NCI-H345 treated with DMSO at 0.1 percent for 48 hours (cell line): ENCODE measurements around the gene BCCIP.
A peak's percentile ranks its signal among the peaks of the same experiment; 100 is the strongest.

Experiments used
- DNase-seq: peaks from one replicate; lab custom pipeline; 2025; ENCODE audit not compliant: unreplicated experiment; lab: John Stamatoyannopoulos, UW

The BCCIP gene

GRCh38 chr10:125843603-125844329, 20.4 kb downstream of the BCCIP start:
- no peak for DNase-seq

- DNase-seq = no peak
Observed at GRCh38 chr10:125844751-125845221, 21.4 kb downstream of the BCCIP start.

- DNase-seq = no peak
Observed at GRCh38 chr10:125845617-125846016, 22.3 kb downstream of the BCCIP start.

- DNase-seq = no peak
Observed at GRCh38 chr10:125846894-125847293, 23.5 kb downstream of the BCCIP start.

- no peak for DNase-seq
Observed at GRCh38 chr10:125848371-125848770, 25.0 kb downstream of the BCCIP start.

- no peak for DNase-seq
Observed at GRCh38 chr10:125848857-125849256, 25.5 kb downstream of the BCCIP start.

DNA sequence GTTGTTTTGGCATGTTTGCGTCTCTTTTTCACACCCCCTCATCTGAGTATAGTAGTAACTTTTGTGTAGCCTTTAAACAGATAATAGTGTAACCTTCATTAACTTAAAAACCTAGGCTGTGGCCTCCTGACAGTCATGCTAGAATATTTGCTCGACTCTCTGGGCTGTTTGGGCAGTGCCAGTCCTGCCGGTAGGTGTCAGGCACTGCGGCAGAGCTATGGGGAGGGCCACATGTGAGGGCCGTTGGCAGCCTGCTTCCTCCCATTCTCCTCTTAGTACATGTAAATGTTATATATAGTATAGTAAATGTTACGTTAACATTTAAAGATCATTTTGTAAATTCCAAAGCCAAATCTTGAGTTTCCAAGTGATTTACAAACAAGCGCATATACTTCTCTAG, 26.1 kb downstream of the BCCIP start:
- DNase-seq = no peak

GRCh38 chr10:125850766-125851731, 27.7 kb downstream of the BCCIP start:
- DNase-seq = no peak

DNA sequence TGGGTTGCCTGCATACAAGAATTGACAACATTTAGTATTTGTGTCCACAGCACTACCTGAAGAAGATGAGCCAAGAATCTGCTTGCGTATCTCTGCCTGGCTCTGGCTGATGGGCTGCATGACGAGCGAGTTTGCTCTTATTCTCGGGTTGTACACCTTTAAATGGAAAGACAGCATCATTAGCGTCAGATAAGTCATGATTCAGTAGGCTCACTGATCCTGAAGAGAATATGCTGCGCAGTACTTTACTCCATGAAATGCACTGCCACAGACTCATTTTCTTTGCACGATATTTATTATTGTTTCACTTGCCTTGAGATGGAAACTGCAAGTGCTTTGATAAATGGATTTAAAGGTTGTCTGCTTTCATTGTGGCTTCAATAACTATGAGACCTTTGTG, 29.1 kb downstream of the BCCIP start:
- no peak for DNase-seq

DNA sequence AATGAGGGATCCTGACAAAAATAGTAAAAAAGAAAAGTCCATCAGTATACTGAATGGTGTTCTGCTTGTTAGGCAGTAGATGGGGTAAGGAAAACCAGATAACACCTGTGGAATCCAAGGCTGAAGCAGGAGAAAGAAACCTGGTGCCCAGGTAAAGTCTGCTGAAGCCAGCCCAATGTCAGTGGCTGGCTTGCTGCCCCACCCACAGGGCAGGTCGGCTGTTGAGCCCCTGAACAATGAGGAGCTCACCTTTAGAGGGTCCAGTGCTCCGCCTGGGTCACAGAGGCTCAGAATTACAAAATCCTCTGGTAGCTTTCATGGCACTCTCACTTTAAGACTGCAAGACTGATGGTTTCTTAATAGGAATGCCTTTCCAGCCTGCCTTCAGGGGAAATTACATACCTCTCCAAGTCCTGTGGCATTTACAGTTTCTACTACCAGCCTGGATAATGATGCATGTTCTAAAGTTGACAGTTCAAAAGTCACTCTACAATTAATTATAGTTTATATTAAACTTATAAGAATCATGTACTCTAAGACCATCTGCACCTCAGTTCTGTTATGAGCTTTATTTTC, 33.9 kb downstream of the BCCIP start:
- DNase-seq = no peak

GRCh38 chr10:125859128-125859817, 35.9 kb downstream of the BCCIP start:
- peak; percentile 33 for DNase-seq

DNA sequence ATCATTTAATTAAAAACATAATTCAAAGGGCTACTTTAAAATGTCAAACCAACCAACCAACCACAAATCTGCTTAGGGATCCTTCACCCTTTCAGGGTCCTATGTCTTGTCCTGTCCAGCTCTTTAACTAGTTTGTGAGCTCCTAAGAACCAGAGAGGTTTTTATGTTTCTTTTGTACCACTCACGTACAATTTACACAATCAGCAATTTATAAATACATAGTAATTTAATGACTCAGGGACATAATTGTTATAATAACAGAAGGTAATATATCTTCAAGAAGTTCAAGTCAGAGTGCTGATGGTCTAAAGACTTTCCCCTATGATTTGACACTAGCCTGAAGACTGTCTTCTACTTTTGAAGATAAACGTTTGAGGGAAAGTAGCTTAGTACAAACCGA, 41.8 kb downstream of the BCCIP start:
- no peak for DNase-seq

DNA sequence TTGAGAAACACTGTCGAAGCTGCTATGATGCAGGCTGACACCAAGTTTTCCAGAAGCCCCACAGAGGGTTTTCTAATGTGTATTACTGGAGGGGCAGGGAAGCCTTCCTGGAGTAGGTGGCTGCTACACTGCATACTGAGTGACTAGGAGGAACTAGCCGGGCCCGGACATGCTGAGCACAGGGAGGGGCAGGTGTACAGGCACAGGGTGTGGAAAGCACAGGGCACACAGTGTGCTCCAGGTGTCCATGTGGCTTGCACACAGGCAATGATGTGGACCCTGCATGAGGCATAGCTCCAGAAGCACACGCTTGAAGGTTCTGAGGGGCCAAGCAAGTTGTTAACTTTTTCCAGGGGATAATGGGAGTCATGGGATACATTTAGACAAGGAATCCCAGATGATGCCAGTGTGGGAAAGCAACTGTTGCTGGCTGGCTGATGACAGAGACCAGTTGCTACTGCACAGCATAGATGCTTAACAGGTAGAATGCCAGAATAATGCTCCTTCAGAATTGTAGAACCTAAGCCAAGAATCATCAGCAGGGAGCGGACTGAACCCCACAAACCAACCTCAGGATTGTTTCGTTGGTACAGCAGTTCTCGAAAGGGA, 43.2 kb downstream of the BCCIP start:
- DNase-seq = no peak

DNA sequence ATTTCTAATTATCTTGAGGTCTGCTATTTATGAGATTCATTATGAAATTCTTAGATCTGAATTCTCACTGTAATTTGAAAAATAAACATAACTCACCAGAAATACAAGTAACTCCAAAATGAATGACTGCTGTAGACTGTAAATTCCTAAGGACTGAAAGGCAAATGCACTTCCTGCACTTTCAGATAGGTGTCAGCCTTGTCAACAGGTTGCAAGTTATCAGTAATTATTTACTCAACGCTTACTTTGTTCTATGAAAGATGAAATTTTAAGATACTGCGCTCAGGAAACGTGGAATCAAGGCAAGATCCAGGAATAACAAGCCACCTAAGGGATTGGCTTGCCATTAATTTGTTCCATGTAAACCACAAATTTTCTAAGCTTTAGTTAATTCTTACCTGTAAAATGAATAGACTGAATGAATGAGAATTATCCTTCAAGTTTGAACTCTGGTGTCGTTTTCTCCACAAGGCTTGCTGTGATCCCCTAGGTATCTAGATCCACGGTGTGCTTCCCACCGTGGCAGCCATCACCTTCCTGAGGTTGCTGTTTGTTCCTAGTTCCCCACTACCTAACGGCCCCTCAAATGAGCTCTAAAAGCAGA, 45.1 kb downstream of the BCCIP start:
- peak; percentile 2 for DNase-seq

DNA sequence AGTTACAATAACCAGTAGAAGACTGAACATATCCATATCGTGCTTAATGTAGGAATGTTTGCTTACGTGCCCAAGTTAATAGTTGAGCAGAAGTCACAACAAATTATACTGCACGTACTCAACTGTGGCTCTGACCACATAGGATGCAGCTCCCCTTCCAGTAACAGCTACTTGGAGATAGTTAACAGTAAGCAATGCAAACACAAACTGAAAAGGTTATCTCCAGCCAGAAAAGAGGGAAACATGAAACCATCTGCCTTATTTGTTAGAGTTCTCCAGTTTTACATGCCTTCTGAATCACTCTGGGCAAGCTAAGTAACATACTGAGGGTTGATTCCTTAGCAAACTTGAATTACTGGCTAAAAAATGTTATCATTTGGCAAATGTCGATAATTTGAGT, 48.0 kb downstream of the BCCIP start:
- no peak for DNase-seq

- no peak for DNase-seq
Observed at GRCh38 chr10:125878957-125879835, 55.9 kb downstream of the BCCIP start.

GRCh38 chr10:125880719-125881118, 57.4 kb downstream of the BCCIP start:
- DNase-seq = no peak

DNA sequence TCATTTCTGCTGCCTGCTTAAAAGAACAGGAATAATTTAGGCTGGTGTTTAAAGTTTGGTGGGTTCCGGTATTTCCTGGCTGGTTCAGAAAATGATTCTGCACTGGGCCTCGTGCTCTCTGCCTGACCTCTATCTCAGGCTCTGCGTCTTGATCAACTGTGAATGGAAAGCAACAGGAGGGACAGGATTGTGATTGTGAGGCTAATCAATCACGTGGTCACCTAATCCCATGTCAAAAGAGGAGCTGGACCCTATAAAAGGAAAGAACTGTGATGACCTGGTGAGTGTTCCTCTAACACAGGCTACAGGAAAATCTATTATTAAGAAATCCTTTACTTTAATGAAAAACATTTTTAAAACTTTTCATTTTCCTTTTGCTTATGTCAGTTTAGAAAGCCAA, 57.8 kb downstream of the BCCIP start, which contains the start of gene DHX32:
DHX32 (minus strand) TSS at position 101 of the 400 bp plus-strand sequence. CDS start 468 bp downstream, outside the sequence.
- no peak for DNase-seq

GRCh38 chr10:125882596-125882995, 59.2 kb downstream of the BCCIP start:
- DNase-seq = no peak
